ENCODE data around the gene NSD1. TPM values are rescaled to one million over a fixed set of nuclear protein-coding genes. Genes with fewer than 3 reads are reported as not detected.

NSD1 gene
- total RNA-seq, 3 donors from 2014 or later = 37.7 to 52.2 (median 38.6) TPM

- no peak for DNase-seq (ENCODE audit: low spot score in 2 of 2)
Measured at GRCh38 chr5:177330991-177331842, 197.6 kb downstream of the NSD1 start.

GRCh38 chr5:177332031-177332895 is 198.7 kb downstream of the NSD1 start:
- Histone ChIP-seq H3K27ac (no peak overlapping the region), H3K4me1 (no peaks in the 10 kb centered on the region), H3K9me3 (no peaks in the 10 kb centered on the region), H3K4me3 (no peak overlapping the region), H3K27me3 (no peaks in the 10 kb centered on the region), H3K36me3 (peaks cover 20% of the 10 kb centered on the region)
- intact Hi-C loops (cut with DNase I; ENCODE audit: low total_unique reads) = no loop called here
- DNase-seq (ENCODE audit: low spot score in 2 of 2) = no peak
- TF ChIP-seq CTCF (IDR thresholded peaks at IDR 0.05) (no peak), POLR2AphosphoS5 (IDR thresholded peaks at IDR 0.05) (no peak), POLR2A (IDR thresholded peaks at IDR 0.05) (no peak)

More at GRCh38 chr5:177330991-177331842, 197.6 kb downstream of the NSD1 start:
- no peak overlapping the region for H3K27ac ChIP-seq
- TF ChIP-seq POLR2A (IDR thresholded peaks at IDR 0.05) = no peak
- H3K27me3 ChIP-seq = no peaks in the 10 kb centered on the region
- H3K36me3 ChIP-seq = peaks cover 20% of the 10 kb centered on the region
- intact Hi-C loops (cut with DNase I; ENCODE audit: low total_unique reads) = no loop called here
- H3K4me1 ChIP-seq = no peaks in the 10 kb centered on the region
- no peak overlapping the region for H3K4me3 ChIP-seq
- H3K9me3 ChIP-seq = no peaks in the 10 kb centered on the region

GRCh38 chr5:177332896-177333260 is 199.3 kb downstream of the NSD1 start:
- Histone ChIP-seq H3K27me3 (no peaks in the 10 kb centered on the region), H3K27ac (no peak overlapping the region), H3K36me3 (peaks cover 20% of the 10 kb centered on the region), H3K4me3 (no peak overlapping the region), H3K9me3 (no peaks in the 10 kb centered on the region), H3K4me1 (no peaks in the 10 kb centered on the region)
- intact Hi-C loops (cut with DNase I; ENCODE audit: low total_unique reads) = no loop called here
- DNase-seq (ENCODE audit: low spot score in 2 of 2) = no peak
- TF ChIP-seq CTCF (IDR thresholded peaks at IDR 0.05) = no peak
- TF ChIP-seq POLR2AphosphoS5 (IDR thresholded peaks at IDR 0.05) = no peak
- TF ChIP-seq POLR2A (IDR thresholded peaks at IDR 0.05) = no peak

GRCh38 chr5:177333420-177334154 is 200.0 kb downstream of the NSD1 start:
- no peak overlapping the region for H3K4me3 ChIP-seq
- H3K4me1 ChIP-seq = peaks cover 0 to 7% of the 10 kb centered on the region in 2 donors
- H3K36me3 ChIP-seq = peaks cover 20% of the 10 kb centered on the region
- TF ChIP-seq POLR2AphosphoS5 (IDR thresholded peaks at IDR 0.05) (no peak), CTCF (IDR thresholded peaks at IDR 0.05) (no peak), POLR2A (IDR thresholded peaks at IDR 0.05) (no peak)
- H3K27ac ChIP-seq = peak overlapping the region in 1 of 2 donors; percentile 10
- H3K9me3 ChIP-seq = no peaks in the 10 kb centered on the region
- no peak for DNase-seq (ENCODE audit: low spot score in 2 of 2)
- intact Hi-C loops (cut with DNase I; ENCODE audit: low total_unique reads) = no loop called here
- no peaks in the 10 kb centered on the region for H3K27me3 ChIP-seq

GRCh38 chr5:177334155-177334551 is 200.6 kb downstream of the NSD1 start:
- Histone ChIP-seq H3K27me3 (no peaks in the 10 kb centered on the region), H3K4me3 (no peak overlapping the region), H3K9me3 (no peaks in the 10 kb centered on the region), H3K36me3 (peaks cover 20% of the 10 kb centered on the region), H3K27ac (no peak overlapping the region), H3K4me1 (peaks cover 0 to 9% of the 10 kb centered on the region in 2 donors)
- no peak for DNase-seq (ENCODE audit: low spot score in 2 of 2)
- intact Hi-C loops (cut with DNase I; ENCODE audit: low total_unique reads) = no loop called here
- TF ChIP-seq CTCF (IDR thresholded peaks at IDR 0.05) = no peak
- TF ChIP-seq POLR2A (IDR thresholded peaks at IDR 0.05) = no peak
- TF ChIP-seq POLR2AphosphoS5 (IDR thresholded peaks at IDR 0.05) = no peak
